Activated naive CD8-positive, alpha-beta T cell (primary cell): ENCODE measurements around the gene CHCHD2.
"Not testable (repeated sequence)": the region's sequence is repeated elsewhere in the genome, so short reads cannot be mapped to it uniquely, and the experiment has no call there.

Source experiments
- H3K27ac Mint-ChIP-seq: one replicate; pipeline ENCODE4 v1.8.0; 2021; ENCODE audit warnings: mixed read lengths
- H3K27me3 Mint-ChIP-seq: one replicate; pipeline ENCODE4 v1.8.0; 2021; ENCODE audit warnings: mixed read lengths
- H3K36me3 Mint-ChIP-seq: one replicate; pipeline ENCODE4 v1.8.0; 2021; ENCODE audit warnings: mixed read lengths
- H3K4me1 Mint-ChIP-seq: one replicate; pipeline ENCODE4 v1.8.0; 2021; ENCODE audit warnings: low read depth, mixed read lengths
- H3K4me3 Mint-ChIP-seq: one replicate; pipeline ENCODE4 v1.8.0; 2021; ENCODE audit warnings: mild to moderate bottlenecking, mixed read lengths
- H3K9me3 Mint-ChIP-seq: one replicate; pipeline ENCODE4 v1.8.0; 2021; ENCODE audit warnings: low read depth, mixed read lengths

The CHCHD2 gene

GRCh38 chr7:56097700-56098099, 8.6 kb downstream of the CHCHD2 start:
- Mint-ChIP-seq H3K27ac (no peak overlapping the region), H3K36me3 (peaks cover 6% of the 10 kb centered on the region), H3K4me1 (peaks cover 4% of the 10 kb centered on the region)

GRCh38 chr7:56092789-56093531, 13.3 kb downstream of the CHCHD2 start, which contains the start of gene PHKG1:
PHKG1 (minus strand) TSS chr7:56092952; CDS start chr7:56088941, 4,011 bp downstream.
- Mint-ChIP-seq H3K36me3 (peaks cover 2% of the 10 kb centered on the region), H3K4me1 (no peaks in the 10 kb centered on the region), H3K27me3 (no peaks in the 10 kb centered on the region), H3K9me3 (no peaks in the 10 kb centered on the region), H3K4me3 (no peak within 1 kb of the TSS), H3K27ac (no peak within 1 kb of the TSS)

More at GRCh38 chr7:56097700-56098099, 8.6 kb downstream of the CHCHD2 start:
- H3K9me3 Mint-ChIP-seq: no peaks in the 10 kb centered on the region
- H3K4me3 Mint-ChIP-seq: no peak overlapping the region
- H3K27me3 Mint-ChIP-seq: no peaks in the 10 kb centered on the region

DNA sequence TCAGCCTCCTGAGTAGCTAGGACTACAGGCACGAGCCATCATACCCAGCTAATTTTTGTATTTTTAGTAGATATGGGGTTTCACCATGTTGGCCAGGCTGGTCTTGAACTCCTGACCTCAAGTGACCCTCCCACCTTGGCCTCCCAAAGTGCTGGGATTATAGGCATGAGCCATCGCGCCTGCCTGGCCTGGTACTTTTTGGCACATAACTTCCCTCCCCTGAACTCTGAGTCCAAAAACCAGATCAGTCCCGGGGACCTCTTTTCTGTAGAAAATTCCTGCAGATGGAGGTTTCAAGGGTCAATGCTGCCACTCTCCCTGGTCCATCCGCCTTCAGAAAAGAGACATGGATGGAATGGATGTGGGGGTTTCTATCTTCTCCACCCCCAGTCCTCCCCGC, 13.9 kb downstream of the CHCHD2 start:
- H3K27me3 Mint-ChIP-seq, H3K9me3 Mint-ChIP-seq, H3K4me1 Mint-ChIP-seq, H3K27ac Mint-ChIP-seq, H3K36me3 Mint-ChIP-seq, H3K4me3 Mint-ChIP-seq: not testable (repeated sequence)

GRCh38 chr7:56091591-56091990, 14.7 kb downstream of the CHCHD2 start:
- H3K4me3 Mint-ChIP-seq: no peak overlapping the region
- H3K27me3 Mint-ChIP-seq: no peaks in the 10 kb centered on the region
- no peaks in the 10 kb centered on the region for H3K4me1 Mint-ChIP-seq
- no peak overlapping the region for H3K27ac Mint-ChIP-seq
- H3K36me3 Mint-ChIP-seq: peaks cover 2% of the 10 kb centered on the region
- H3K9me3 Mint-ChIP-seq: no peaks in the 10 kb centered on the region

DNA sequence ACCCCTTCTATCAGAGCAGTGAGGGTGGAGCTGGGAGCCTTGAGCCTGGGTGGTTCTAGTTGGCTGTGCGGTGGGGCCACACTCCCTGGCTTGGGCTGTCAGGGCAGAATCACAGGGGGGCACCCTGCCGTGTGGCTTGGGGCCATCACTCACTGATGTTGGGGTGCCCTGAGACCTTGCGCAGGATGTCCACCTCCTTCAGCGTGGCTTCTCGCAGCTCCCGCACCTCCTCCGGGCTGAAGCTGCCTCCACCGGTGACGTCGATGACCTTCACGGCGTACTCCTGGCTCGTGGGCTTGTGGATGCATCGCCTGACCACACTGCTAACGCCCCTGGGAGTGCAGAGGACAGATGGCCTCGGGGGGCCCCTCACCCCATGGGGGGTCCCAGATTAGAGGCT, 18.8 kb downstream of the CHCHD2 start:
- Mint-ChIP-seq H3K4me3 (no peak overlapping the region), H3K9me3 (no peaks in the 10 kb centered on the region), H3K27me3 (no peaks in the 10 kb centered on the region), H3K4me1 (no peaks in the 10 kb centered on the region), H3K36me3 (no peaks in the 10 kb centered on the region), H3K27ac (no peak overlapping the region)

GRCh38 chr7:56086761-56087160, 19.5 kb downstream of the CHCHD2 start:
- Mint-ChIP-seq H3K4me1 (no peaks in the 10 kb centered on the region), H3K36me3 (no peaks in the 10 kb centered on the region), H3K27me3 (no peaks in the 10 kb centered on the region), H3K4me3 (no peak overlapping the region), H3K9me3 (no peaks in the 10 kb centered on the region), H3K27ac (no peak overlapping the region)

- Mint-ChIP-seq H3K27ac (no peak overlapping the region), H3K36me3 (no peaks in the 10 kb centered on the region)
Observed at GRCh38 chr7:56083150-56083785, 23.0 kb downstream of the CHCHD2 start.

DNA sequence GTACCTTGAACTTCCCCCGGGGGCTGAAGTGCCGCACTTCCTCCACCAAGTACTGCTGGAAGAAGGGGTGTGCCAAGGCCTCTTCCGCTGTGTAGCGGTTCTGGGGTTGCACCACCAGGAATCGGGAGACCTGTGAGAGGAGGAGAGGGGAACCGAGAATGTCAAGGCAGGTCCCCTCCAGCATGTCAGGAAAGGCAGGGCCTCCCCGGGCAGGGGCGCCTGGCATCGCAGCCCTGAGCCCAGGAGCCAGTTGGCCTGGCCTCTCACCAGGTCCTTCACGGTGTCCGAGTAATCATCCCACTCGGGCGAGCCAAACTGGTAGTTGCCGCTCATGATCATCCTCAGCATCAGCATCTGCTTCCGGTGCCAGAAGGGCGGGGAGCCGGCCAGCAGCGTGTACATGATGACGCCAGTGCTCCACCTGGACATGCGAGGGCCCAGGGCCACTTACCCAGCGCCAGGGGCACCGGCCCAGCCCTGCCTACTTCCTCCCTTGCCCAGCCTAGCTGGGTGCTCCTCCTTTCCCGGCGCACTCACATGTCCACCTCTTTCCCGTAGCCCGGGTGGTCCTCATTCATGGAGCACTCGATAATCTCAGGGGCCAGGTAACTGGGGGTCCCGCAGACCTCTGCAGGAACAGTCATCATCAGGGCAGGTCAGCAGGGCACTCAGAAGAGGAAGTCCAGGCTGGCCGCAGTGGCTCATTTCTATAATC, 24.5 kb downstream of the CHCHD2 start:
- no peaks in the 10 kb centered on the region for H3K4me1 Mint-ChIP-seq
- H3K9me3 Mint-ChIP-seq: no peaks in the 10 kb centered on the region
- H3K36me3 Mint-ChIP-seq: no peaks in the 10 kb centered on the region
- no peaks in the 10 kb centered on the region for H3K27me3 Mint-ChIP-seq
- H3K4me3 Mint-ChIP-seq: no peak overlapping the region
- no peak overlapping the region for H3K27ac Mint-ChIP-seq

More at GRCh38 chr7:56083150-56083785, 23.0 kb downstream of the CHCHD2 start:
- no peaks in the 10 kb centered on the region for H3K4me1 Mint-ChIP-seq
- no peaks in the 10 kb centered on the region for H3K27me3 Mint-ChIP-seq
- no peaks in the 10 kb centered on the region for H3K9me3 Mint-ChIP-seq
- no peak overlapping the region for H3K4me3 Mint-ChIP-seq

- H3K4me1 Mint-ChIP-seq, H3K27me3 Mint-ChIP-seq, H3K9me3 Mint-ChIP-seq, H3K4me3 Mint-ChIP-seq, H3K27ac Mint-ChIP-seq, H3K36me3 Mint-ChIP-seq: not testable (repeated sequence)
Observed at GRCh38 chr7:56080726-56081435, 25.4 kb downstream of the CHCHD2 start.

DNA sequence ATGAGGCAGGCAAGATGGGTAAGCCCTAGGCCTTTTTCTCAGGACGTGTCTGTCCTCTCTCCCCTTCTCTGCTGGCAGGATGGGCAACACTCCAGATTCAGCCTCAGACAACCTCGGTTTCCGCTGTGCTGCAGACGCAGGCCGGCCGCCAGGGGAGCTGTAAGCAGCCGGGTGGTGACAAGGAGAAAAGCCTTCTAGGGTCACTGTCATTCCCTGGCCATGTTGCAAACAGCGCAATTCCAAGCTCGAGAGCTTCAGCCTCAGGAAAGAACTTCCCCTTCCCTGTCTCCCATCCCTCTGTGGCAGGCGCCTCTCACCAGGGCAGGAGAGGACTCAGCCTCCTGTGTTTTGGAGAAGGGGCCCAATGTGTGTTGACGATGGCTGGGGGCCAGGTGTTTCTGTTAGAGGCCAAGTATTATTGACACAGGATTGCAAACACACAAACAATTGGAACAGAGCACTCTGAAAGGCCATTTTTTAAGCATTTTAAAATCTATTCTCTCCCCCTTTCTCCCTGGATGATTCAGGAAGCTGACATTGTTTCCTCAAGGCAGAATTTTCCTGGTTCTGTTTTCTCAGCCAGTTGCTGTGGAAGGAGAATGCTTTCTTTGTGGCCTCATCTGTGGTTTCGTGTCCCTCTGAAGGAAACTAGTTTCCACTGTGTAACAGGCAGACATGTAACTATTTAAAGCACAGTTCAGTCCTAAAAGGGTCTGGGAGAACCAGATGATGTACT, 26.7 kb downstream of the CHCHD2 start:
- H3K9me3 Mint-ChIP-seq: no peaks in the 10 kb centered on the region
- no peaks in the 10 kb centered on the region for H3K36me3 Mint-ChIP-seq

DNA sequence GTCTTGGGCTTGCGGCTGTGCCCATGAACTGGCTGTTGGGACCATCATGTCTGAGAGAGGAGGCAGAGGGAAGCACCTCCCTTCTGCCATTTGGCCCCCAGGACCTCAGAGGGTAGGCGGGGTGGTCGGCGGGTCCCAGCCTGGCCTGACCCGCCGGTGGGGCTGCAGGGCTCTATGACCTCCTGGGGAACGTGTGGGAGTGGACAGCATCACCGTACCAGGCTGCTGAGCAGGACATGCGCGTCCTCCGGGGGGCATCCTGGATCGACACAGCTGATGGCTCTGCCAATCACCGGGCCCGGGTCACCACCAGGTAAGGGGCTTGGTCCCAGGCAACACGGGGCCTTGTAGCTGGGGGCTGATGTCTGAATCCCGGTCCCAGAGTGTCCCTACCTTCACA, 28.1 kb downstream of the CHCHD2 start:
- Mint-ChIP-seq H3K27me3 (no peaks in the 10 kb centered on the region), H3K4me3 (no peak overlapping the region), H3K36me3 (no peaks in the 10 kb centered on the region), H3K9me3 (no peaks in the 10 kb centered on the region), H3K27ac (no peak overlapping the region), H3K4me1 (peaks cover 4% of the 10 kb centered on the region)

More for the DNA sequence above, 26.7 kb downstream of the CHCHD2 start:
- Mint-ChIP-seq H3K4me1 (no peaks in the 10 kb centered on the region), H3K27ac (no peak overlapping the region), H3K27me3 (no peaks in the 10 kb centered on the region), H3K4me3 (no peak overlapping the region)

DNA sequence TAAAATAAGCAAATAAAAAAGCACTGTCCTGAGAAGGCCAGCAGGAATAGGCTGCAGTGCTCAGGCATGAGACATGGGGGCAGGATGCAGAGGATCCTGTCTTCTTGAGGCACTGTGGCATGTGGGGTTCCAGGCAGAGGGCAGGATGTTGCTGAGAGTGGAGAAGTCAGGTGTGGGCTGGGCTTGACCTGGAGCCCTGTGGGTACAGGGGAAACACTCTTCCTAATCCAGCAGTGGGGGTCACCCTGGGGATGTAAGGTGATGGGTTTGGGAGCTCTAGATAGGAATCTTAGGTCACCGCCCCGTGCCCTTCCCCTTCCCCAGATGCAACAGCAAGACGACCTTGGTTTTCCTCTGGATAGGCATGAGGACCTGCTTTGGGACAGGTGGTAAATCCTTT, 28.6 kb downstream of the CHCHD2 start:
- Mint-ChIP-seq H3K27me3 (no peaks in the 10 kb centered on the region), H3K36me3 (no peaks in the 10 kb centered on the region), H3K9me3 (no peaks in the 10 kb centered on the region), H3K4me3 (no peak overlapping the region), H3K4me1 (peaks cover 4% of the 10 kb centered on the region), H3K27ac (no peak overlapping the region)

GRCh38 chr7:56074371-56074791, 31.9 kb downstream of the CHCHD2 start:
- Mint-ChIP-seq H3K27me3 (no peaks in the 10 kb centered on the region), H3K36me3 (peaks cover 3% of the 10 kb centered on the region), H3K4me1 (peaks cover 4% of the 10 kb centered on the region), H3K4me3 (no peak overlapping the region), H3K27ac (no peak overlapping the region), H3K9me3 (no peaks in the 10 kb centered on the region)

- not testable (repeated sequence) for H3K27me3 Mint-ChIP-seq, H3K27ac Mint-ChIP-seq, H3K4me3 Mint-ChIP-seq, H3K9me3 Mint-ChIP-seq
- Mint-ChIP-seq H3K36me3 (peaks cover 21% of the 10 kb centered on the region), H3K4me1 (peaks cover 34% of the 10 kb centered on the region)
Observed at GRCh38 chr7:56066376-56066775, 39.9 kb downstream of the CHCHD2 start.
